H1 (cell line): ENCODE measurements around the gene MCL1.

Experiments
- ATF2 ChIP-seq: IDR thresholded peaks from 2 replicates; pipeline ENCODE4 v1.6.1; 2012; ENCODE audit warnings: low read length, inconsistent platforms
- CEBPB ChIP-seq: IDR thresholded peaks from 2 replicates; pipeline ENCODE4 v1.6.1; 2012; ENCODE audit warnings: low read depth, low read length
- KDM5A ChIP-seq: fragments of 200-600 bp; IDR thresholded peaks from 2 replicates; pipeline ENCODE4 v1.7.1; 2012; ENCODE audit warnings: mild to moderate bottlenecking, low read length, inconsistent platforms, mixed read lengths
- MAX ChIP-seq: IDR thresholded peaks from 2 replicates; pipeline ENCODE4 v1.6.1; 2012; ENCODE audit warnings: inconsistent platforms
- POLR2AphosphoS5 ChIP-seq: IDR thresholded peaks from 2 replicates; pipeline ENCODE4 v1.6.1; 2011; ENCODE audit warnings: low read depth, low read length
- SIN3A ChIP-seq, 2 experiments: IDR thresholded peaks in 1 of 2; conservative IDR thresholded peaks in 1 of 2; 2 replicates each; pipeline ENCODE4 v1.6.1; 2011 to 2012; ENCODE audit warnings: low read length in 2 of 2, improper control_type of control experiment in 1 of 2, low read depth in 1 of 2, mild to moderate bottlenecking in 1 of 2
- SUZ12 ChIP-seq: fragments of 200-600 bp; sonication (generic); IDR thresholded peaks from 2 replicates; pipeline ENCODE4 v1.6.1; 2012; ENCODE audit warnings: mild to moderate bottlenecking, inconsistent platforms, low read length, moderate library complexity, mixed read lengths
- TAF7 ChIP-seq: optimal IDR thresholded peaks from 2 replicates; pipeline ENCODE3; 2011; ENCODE audit warnings: low read depth, mild to moderate bottlenecking, inconsistent platforms, low read length, moderate library complexity, borderline replicate concordance
- TF ChIP-seq, protein P1 (sequence below), 3 experiments: IDR thresholded peaks; 1 replicate in 2 of 3; 2 replicates in 1 of 3; pipeline versions ENCODE4 v1.5.1 to v1.6.1; 2011; ENCODE audit warnings: low read length in 3 of 3, mild to moderate bottlenecking in 3 of 3, inconsistent platforms in 2 of 3, low read depth in 1 of 3, moderate library complexity in 1 of 3; ENCODE audit not compliant: insufficient read depth in 1 of 3; ENCODE audit errors: control extremely low read depth in 1 of 3

- no peak for TF ChIP-seq MAX
- TF ChIP-seq, protein P1, sequence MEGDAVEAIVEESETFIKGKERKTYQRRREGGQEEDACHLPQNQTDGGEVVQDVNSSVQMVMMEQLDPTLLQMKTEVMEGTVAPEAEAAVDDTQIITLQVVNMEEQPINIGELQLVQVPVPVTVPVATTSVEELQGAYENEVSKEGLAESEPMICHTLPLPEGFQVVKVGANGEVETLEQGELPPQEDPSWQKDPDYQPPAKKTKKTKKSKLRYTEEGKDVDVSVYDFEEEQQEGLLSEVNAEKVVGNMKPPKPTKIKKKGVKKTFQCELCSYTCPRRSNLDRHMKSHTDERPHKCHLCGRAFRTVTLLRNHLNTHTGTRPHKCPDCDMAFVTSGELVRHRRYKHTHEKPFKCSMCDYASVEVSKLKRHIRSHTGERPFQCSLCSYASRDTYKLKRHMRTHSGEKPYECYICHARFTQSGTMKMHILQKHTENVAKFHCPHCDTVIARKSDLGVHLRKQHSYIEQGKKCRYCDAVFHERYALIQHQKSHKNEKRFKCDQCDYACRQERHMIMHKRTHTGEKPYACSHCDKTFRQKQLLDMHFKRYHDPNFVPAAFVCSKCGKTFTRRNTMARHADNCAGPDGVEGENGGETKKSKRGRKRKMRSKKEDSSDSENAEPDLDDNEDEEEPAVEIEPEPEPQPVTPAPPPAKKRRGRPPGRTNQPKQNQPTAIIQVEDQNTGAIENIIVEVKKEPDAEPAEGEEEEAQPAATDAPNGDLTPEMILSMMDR (IDR thresholded peaks at IDR 0.05; ENCODE audit: control extremely low read depth in 1 of 3, insufficient read depth in 1 of 3, low read depth in 1 of 3, low read length in 3 of 3): no peak
- no peak for TF ChIP-seq SIN3A (conservative IDR thresholded peaks at IDR 0.05 in 1 of 2, IDR thresholded peaks at IDR 0.05 in 1 of 2; ENCODE audit: low read depth in 1 of 2, low read length in 2 of 2)
- TF ChIP-seq TAF7: no peak
- TF ChIP-seq POLR2AphosphoS5: no peak
- TF ChIP-seq KDM5A: no peak
- no peak for TF ChIP-seq ATF2
- no peak for TF ChIP-seq CEBPB
- TF ChIP-seq SUZ12: no peak
Measured at GRCh38 chr1:150601540-150601939, 22.1 kb upstream of the MCL1 start.
